BLaER1 treated with 17β-estradiol and CSF1 and Interleukin-3, amounts not matched to agents 10 nM and 100 nM (cell line): ENCODE data around the gene GNA12.

Experiments
- H3K27ac ChIP-seq, 11 experiments: shearing (Covaris generic); formaldehyde crosslinking; 2 replicates each; pipeline ENCODE4 v1.8.1; 2022
- H3K27me3 ChIP-seq, 11 experiments: shearing (Covaris generic); formaldehyde crosslinking; 2 replicates each; pipeline ENCODE4 v1.8.1; 2022
- H3K36me3 ChIP-seq, 11 experiments: shearing (Covaris generic); formaldehyde crosslinking; 2 replicates each; pipeline ENCODE4 v1.8.1; 2022
- H3K4me1 ChIP-seq, 10 experiments: shearing (Covaris generic); formaldehyde crosslinking; 2 replicates each; pipeline ENCODE4 v1.8.1; 2022
- H3K4me2 ChIP-seq, 11 experiments: shearing (Covaris generic); formaldehyde crosslinking; 2 replicates each; pipeline ENCODE4 v1.8.1; 2022
- H3K4me3 ChIP-seq, 10 experiments: shearing (Covaris generic); formaldehyde crosslinking; 2 replicates each; pipeline ENCODE4 v1.8.1; 2022
- H3K9ac ChIP-seq, 11 experiments: shearing (Covaris generic); formaldehyde crosslinking; 2 replicates each; pipeline ENCODE4 v1.8.1; 2022
- H3K9me3 ChIP-seq, 11 experiments: shearing (Covaris generic); formaldehyde crosslinking; replicated peaks in 1 of 11; 2 replicates each; pipeline ENCODE4 v1.8.1; 2022
- H4K20me1 ChIP-seq, 11 experiments: shearing (Covaris generic); formaldehyde crosslinking; 2 replicates each; pipeline ENCODE4 v1.8.1; 2022
- Cebpa-rat ChIP-seq, 11 experiments: shearing (Covaris generic); IDR thresholded peaks; 2 replicates each; pipeline ENCODE4 v1.8.1; 2022

GNA12 gene

DNA sequence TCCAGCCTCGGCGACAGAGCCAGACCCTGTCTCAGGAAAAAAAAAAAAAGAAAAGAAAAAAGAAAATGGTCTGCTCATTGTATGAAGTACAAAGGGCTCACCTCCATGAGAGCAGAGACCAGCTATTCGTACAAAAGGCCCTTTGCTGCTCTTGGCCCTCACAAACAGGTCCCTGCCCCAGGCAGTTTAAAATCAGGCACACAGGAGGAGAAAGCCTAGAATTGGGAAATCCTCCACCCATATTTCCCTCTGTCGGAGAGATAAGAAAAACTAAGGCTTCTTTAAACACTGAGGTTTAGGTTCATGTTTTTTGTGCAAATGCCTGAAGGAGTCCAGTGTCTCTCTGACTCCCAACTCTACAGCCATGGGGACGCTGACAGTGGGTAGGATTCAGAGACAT lies 15.1 kb downstream of the GNA12 start:
- no peak overlapping the region for H3K4me3 ChIP-seq
- H3K9me3 ChIP-seq, result no peaks in the 10 kb centered on the region; a peak in 1 of 22 replicates
- H3K4me2 ChIP-seq, result no peak overlapping the region
- H3K36me3 ChIP-seq, result peaks cover 19 to 85% (median 63%) of the 10 kb centered on the region in 11 experiments
- no peaks in the 10 kb centered on the region for H3K27me3 ChIP-seq
- no peak overlapping the region for H3K9ac ChIP-seq
- no peak for TF ChIP-seq Cebpa-rat (IDR thresholded peaks at IDR 0.05)
- H3K27ac ChIP-seq, result no peak overlapping the region
- peaks cover 16 to 52% (median 29%) of the 10 kb centered on the region in 10 experiments; a peak in 18 of 20 replicates for H3K4me1 ChIP-seq
- H4K20me1 ChIP-seq, result peaks cover 43 to 100% (median 77%) of the 10 kb centered on the region in 11 experiments; a peak in 19 of 22 replicates

DNA sequence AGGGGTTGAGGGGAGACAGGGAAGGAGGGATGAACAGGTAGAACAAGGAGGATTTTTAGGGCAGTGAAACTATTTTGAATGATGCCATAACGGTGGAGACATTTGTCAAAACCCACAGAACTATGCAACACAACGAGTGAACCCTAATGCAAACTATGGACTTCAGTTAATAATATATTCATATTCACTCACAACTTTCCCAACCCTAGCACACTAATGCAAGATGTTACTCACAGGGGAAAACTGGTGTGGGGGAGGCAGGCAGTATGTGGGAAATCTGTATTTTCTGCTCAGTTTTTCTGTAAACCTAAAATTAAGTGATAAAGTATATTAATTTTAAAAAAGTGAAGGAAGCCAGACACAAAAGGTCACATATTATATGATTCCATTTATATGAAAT lies 17.3 kb downstream of the GNA12 start:
- Histone ChIP-seq H3K4me1 (peaks cover 30 to 75% (median 51%) of the 10 kb centered on the region in 10 experiments), H3K27me3 (no peaks in the 10 kb centered on the region; a peak in 1 of 22 replicates), H3K9ac (no peak overlapping the region), H3K36me3 (peaks cover 10 to 68% (median 40%) of the 10 kb centered on the region in 11 experiments; a peak in 20 of 22 replicates), H3K9me3 (no peaks in the 10 kb centered on the region), H3K27ac (no peak overlapping the region), H4K20me1 (peaks cover 41 to 100% (median 81%) of the 10 kb centered on the region in 11 experiments; a peak in 19 of 22 replicates), H3K4me2 (no peak overlapping the region), H3K4me3 (no peak overlapping the region)
- no peak for TF ChIP-seq Cebpa-rat (IDR thresholded peaks at IDR 0.05)

DNA sequence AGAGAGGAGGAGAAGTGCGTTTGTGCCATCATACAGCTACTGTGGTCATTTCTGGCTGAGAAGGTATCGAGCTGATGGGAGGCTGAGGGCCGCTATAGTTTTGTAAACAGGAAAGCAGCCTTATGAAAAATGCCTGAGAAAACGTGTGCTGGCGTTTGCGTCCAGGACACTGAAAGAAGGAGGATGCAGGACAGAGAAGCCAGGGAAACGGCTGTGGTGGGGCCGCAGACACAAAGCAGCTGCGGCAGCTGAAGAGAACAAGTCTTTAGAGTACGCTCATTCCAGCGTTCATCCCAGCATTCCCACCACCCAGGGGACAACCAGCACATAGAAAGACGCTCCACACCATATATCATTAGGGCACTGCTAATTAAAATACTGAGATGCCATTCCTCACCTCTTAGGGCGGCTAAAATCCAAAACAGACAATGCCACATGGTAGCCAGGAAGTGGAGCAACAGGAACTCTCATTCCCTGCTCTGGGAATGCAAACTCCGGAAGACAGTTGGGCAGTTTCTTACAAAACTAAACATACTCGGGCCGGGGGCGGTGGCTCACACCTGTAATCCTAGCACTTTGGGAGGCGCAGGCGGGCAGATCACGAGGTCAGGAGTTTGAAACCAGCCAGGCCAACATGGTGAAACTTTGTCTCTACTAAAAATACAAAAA lies 18.4 kb downstream of the GNA12 start:
- 0 out of 22 replicates have a peak overlapping the region, but pooled peaks of 2 of the 11 experiments have one; percentile 2 to 9 for H3K27ac ChIP-seq
- no peaks in the 10 kb centered on the region for H3K9me3 ChIP-seq
- peaks cover 4 to 57% (median 35%) of the 10 kb centered on the region in 11 experiments; a peak in 17 of 22 replicates for H3K36me3 ChIP-seq
- H3K4me2 ChIP-seq, result peak overlapping the region in 9 of 11 experiments; percentile 28 to 95 (median 60); a peak in 17 of 22 replicates
- H4K20me1 ChIP-seq, result peaks cover 44 to 100% (median 81%) of the 10 kb centered on the region in 11 experiments; a peak in 19 of 22 replicates
- H3K9ac ChIP-seq, result 0 out of 22 replicates have a peak overlapping the region, but pooled peaks of 1 of the 11 experiments have one; percentile 19
- peaks cover 41 to 84% (median 62%) of the 10 kb centered on the region in 10 experiments for H3K4me1 ChIP-seq
- no peak overlapping the region for H3K4me3 ChIP-seq
- no peaks in the 10 kb centered on the region; a peak in 1 of 22 replicates for H3K27me3 ChIP-seq
- TF ChIP-seq Cebpa-rat (IDR thresholded peaks at IDR 0.05), result no peak

DNA sequence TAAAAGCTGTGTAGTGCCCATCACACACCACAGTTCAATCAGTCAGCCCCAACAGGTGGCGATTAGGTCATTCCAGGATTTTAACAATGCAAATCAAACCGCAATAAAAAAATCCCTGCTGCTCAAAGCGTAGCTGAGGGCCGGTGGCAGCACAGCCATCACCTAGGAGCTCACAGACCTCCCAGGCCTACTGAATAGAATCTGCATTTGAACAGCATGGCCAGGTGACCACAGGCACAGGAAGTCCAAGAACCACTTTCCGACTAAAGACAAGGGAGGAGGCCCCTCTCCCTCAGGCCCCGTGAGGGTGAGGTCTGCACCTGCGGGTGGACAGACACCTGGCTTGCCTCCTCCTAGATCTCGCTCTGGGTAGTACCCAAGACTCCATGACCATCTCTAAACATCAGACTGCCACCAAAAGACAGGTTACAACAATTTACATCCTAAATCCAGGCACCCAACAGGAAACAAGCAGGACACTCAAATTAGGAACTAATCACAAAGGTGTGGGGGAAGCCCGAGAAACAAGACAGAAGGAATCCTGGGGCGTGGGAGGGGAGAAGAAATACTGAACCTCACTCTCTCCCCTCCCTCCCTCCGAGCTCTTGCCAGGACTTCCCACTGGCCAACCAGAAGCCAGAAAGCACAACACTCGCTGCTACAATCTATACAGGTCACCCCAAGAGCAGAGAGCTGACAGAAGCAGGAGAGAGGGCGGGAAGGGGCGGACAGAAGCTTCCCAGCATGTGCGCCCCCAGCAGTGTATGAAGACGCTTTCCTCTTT lies 19.2 kb downstream of the GNA12 start:
- Histone ChIP-seq H3K27ac (peak overlapping the region in 2 of 11 experiments; percentile 9 to 19; a peak in 1 of 22 replicates), H3K4me3 (no peak overlapping the region), H3K36me3 (peaks cover 0 to 49% (median 31%) of the 10 kb centered on the region in 11 experiments; a peak in 14 of 22 replicates)

DNA sequence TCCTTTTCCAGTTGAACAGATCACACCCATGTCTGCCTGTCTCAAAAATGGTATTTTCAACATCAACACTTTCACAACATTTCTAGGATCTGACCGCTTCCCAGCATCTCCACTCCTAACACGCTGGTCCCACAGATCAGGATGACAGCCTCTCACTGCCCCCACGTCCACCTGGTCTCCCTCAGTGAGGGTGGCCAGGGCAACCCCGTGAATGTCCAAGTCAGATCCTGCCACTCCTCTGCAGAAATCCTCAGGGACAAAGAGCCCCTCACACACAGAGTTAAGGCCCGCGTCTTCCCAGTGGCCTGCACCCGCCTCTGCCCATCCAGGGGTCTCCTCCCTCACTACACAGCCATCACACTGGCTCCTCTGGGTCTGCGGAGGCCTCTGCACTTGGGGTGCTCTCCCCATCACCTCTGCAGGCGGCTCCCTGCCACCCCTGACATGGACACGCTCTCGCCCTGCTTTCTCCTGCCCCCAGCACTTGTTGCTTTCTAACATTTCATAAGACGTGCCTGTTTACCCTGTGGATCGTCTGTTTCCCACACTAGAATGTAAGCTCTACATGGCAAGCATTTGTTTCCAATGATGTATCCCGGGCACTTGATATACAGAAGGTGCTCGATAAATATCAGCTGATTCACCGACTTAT lies 20.0 kb downstream of the GNA12 start:
- 0 out of 22 replicates have a peak overlapping the region, but pooled peaks of 1 of the 11 experiments have one; percentile 19 for H3K9ac ChIP-seq
- H3K36me3 ChIP-seq, result peaks cover 0 to 48% (median 25%) of the 10 kb centered on the region in 11 experiments; a peak in 11 of 22 replicates
- H3K27ac ChIP-seq, result peak overlapping the region in 2 of 11 experiments; percentile 19 to 27; a peak in 3 of 22 replicates
- no peaks in the 10 kb centered on the region for H3K9me3 ChIP-seq
- TF ChIP-seq Cebpa-rat (IDR thresholded peaks at IDR 0.05), result no peak
- peak overlapping the region in 10 of 11 experiments; percentile 1 to 95 (median 56); a peak in 17 of 22 replicates for H3K4me2 ChIP-seq
- H3K4me1 ChIP-seq, result peaks cover 50 to 88% (median 77%) of the 10 kb centered on the region in 10 experiments
- H3K4me3 ChIP-seq, result no peak overlapping the region
- peaks cover 36 to 99% (median 74%) of the 10 kb centered on the region in 11 experiments; a peak in 19 of 22 replicates for H4K20me1 ChIP-seq
- no peaks in the 10 kb centered on the region; a peak in 1 of 22 replicates for H3K27me3 ChIP-seq

More for the DNA sequence above, 19.2 kb downstream of the GNA12 start:
- H3K9me3 ChIP-seq, result no peaks in the 10 kb centered on the region
- TF ChIP-seq Cebpa-rat (IDR thresholded peaks at IDR 0.05), result no peak
- H3K27me3 ChIP-seq, result no peaks in the 10 kb centered on the region; a peak in 1 of 22 replicates
- H3K4me1 ChIP-seq, result peaks cover 48 to 84% (median 70%) of the 10 kb centered on the region in 10 experiments
- H3K4me2 ChIP-seq, result peak overlapping the region in 10 of 11 experiments; percentile 11 to 95 (median 56); a peak in 18 of 22 replicates
- H4K20me1 ChIP-seq, result peaks cover 36 to 99% (median 78%) of the 10 kb centered on the region in 11 experiments; a peak in 19 of 22 replicates
- peak overlapping the region in 1 of 11 experiments; percentile 19; a peak in 1 of 22 replicates for H3K9ac ChIP-seq

DNA sequence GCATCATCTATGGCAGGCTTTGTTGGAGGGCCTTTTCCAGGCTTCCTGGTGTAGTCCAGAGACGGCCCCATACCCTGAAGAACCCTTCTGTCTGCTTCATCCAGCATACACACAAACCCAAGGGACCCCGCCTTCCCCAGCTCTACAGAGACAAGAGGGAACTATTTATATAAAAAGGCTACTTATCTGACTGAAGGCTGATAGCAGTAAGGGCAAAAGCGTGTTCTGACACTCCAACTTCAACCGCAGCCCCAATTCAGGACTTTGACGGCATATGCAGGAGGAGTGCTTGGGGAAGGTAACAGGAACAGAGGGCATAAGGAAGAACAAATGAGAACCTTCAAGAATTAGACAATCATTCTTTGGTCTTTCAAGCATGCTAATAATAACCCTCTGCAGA lies 21.0 kb downstream of the GNA12 start:
- Histone ChIP-seq H3K4me1 (peaks cover 60 to 93% (median 84%) of the 10 kb centered on the region in 10 experiments), H4K20me1 (peaks cover 37 to 99% (median 79%) of the 10 kb centered on the region in 11 experiments; a peak in 18 of 22 replicates), H3K27ac (peak overlapping the region in 5 of 11 experiments; percentile 36 to 63 (median 54); a peak in 4 of 22 replicates), H3K4me3 (no peak overlapping the region), H3K27me3 (no peaks in the 10 kb centered on the region; a peak in 1 of 22 replicates), H3K4me2 (peak overlapping the region in 9 of 11 experiments; percentile 16 to 98 (median 65); a peak in 17 of 22 replicates), H3K9me3 (no peaks in the 10 kb centered on the region), H3K36me3 (peaks cover 0 to 38% (median 15%) of the 10 kb centered on the region in 11 experiments; a peak in 8 of 22 replicates), H3K9ac (no peak overlapping the region; a peak in 1 of 22 replicates)
- TF ChIP-seq Cebpa-rat (IDR thresholded peaks at IDR 0.05), result no peak

DNA sequence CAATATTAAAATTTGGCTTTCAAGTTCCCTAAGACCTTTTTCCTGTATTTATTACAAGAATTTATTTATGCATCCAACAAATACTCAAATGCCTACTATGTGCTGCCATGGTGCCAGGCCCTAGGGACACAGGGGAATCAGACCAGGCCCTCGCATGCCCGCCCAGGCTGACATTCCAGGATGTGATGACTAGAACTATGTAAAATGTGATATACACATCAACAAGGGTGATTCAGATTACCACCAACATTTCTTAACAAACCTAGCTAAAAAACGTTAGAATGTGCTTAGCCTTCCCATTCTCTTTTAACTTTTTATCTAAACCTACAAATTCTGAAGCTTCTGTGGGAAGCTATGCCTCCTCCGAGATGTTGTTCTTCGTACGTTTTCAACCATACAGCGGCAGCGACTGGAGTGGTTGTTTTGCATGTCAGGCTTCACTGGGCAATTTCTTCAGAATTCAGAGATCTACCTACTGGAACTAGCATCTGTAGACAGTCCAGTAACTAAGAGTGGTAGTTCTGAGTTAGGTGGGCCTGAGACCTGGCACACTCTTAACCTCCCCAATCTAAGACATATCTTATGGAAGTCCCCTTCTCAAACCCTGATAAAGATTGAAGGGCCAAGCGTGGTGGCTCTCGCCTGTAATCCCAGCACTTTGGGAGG lies 22.1 kb downstream of the GNA12 start:
- peak overlapping the region; percentile 50 to 98 (median 67) for H3K4me2 ChIP-seq
- H3K4me3 ChIP-seq, result no peak overlapping the region
- peaks cover 61 to 100% (median 93%) of the 10 kb centered on the region in 10 experiments for H3K4me1 ChIP-seq
- H3K9me3 ChIP-seq, result no peaks in the 10 kb centered on the region
- H4K20me1 ChIP-seq, result peaks cover 37 to 99% (median 81%) of the 10 kb centered on the region in 11 experiments; a peak in 17 of 22 replicates
- TF ChIP-seq Cebpa-rat (IDR thresholded peaks at IDR 0.05), result no peak
- H3K36me3 ChIP-seq, result peaks cover 0 to 28% (median 14%) of the 10 kb centered on the region in 11 experiments; a peak in 7 of 22 replicates
- no peaks in the 10 kb centered on the region; a peak in 1 of 22 replicates for H3K27me3 ChIP-seq
- H3K27ac ChIP-seq, result peak overlapping the region in 10 of 11 experiments; percentile 5 to 63 (median 46); a peak in 17 of 22 replicates
- H3K9ac ChIP-seq, result peak overlapping the region in 4 of 11 experiments; percentile 4 to 34 (median 22); a peak in 6 of 22 replicates
